Measurements from ENCODE around the gene MAN1C1. TPM values are rescaled to one million over a fixed set of nuclear protein-coding genes. Genes with fewer than 3 reads are reported as not detected.

The MAN1C1 gene
- total RNA-seq, 1 donor from 2014 or later = 6.8 TPM

DNA sequence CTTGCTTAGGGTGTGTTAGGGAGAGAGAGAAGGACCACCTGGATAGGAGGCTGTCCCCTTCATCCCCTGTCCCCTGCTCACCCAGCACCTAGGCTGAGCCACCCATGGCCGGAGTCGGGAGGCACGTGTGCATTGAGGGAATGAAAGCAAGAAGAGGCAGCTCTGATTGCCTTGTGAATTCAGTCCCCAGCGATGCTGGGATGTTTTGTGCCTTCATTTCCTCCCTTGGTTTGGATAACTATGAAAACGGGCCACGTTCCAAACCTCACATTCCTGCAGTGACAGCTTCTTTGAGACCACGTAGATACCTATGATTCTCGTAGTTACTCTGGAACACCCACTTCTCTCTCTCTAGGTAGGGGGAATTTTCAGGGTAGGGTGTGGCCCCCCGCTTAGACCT lies 67.1 kb downstream of the MAN1C1 start:
- H3K27ac Mint-ChIP-seq = no peak overlapping the region
- no peak overlapping the region for H3K4me3 Mint-ChIP-seq
- H3K9me3 Mint-ChIP-seq = no peaks in the 10 kb centered on the region

DNA sequence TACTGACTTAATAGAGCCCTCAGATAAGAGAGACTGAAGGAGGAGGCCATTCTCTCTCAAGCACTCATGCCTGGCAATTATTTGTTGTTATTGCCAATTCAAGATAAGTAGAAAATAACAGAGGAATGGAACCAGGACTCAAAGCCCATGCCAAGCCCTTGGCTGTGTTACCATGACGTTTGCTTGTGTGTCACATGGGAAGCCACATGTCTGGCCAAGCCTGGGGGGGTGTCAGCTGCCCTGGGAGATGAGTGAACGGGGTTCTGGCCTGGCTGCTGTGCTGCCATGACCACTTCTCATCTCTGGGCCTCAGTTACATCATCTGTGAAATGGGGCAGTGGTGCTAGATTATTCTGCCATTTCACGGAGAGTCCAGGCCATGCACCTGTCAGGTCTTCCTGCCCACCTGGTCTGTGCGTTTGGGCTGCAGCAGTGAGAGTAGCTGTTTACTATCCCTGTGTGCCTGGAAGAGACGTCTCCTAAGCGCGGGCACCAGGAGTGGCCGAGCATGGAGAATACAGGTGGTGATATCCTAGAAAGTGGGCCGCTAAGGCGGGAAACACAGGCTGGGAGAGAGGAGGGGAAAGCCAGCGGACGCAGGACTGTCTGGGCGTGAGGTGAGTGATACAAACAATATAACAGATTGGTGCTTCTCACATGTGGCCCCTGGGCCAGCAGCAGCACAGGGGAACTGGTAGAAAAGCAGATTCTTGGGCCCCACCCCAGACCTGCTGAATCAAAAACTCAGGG lies 67.8 kb downstream of the MAN1C1 start:
- Mint-ChIP-seq H3K27ac (no peak overlapping the region), H3K36me3 (no peaks in the 10 kb centered on the region), H3K4me1 (peaks cover 11% of the 10 kb centered on the region), H3K4me3 (no peak overlapping the region), H3K9me3 (no peaks in the 10 kb centered on the region), H3K27me3 (ENCODE audit: insufficient read depth, low read depth) (peaks cover 4% of the 10 kb centered on the region)
- H3K36me3 ChIP-seq = no peaks in the 10 kb centered on the region
- no peak overlapping the region for H3K27ac ChIP-seq
- H3K4me3 ChIP-seq = no peak overlapping the region
- no peaks in the 10 kb centered on the region for H3F3A ChIP-seq (ENCODE audit: low read depth)
- H3K9ac ChIP-seq = no peak overlapping the region
- no peaks in the 10 kb centered on the region for H3K79me2 ChIP-seq (ENCODE audit: low read depth)
- no peaks in the 10 kb centered on the region for H4K20me1 ChIP-seq (ENCODE audit: low read depth)
- no peaks in the 10 kb centered on the region for H3K4me1 ChIP-seq
- H3K27me3 ChIP-seq = no peaks in the 10 kb centered on the region
- no peaks in the 10 kb centered on the region for H3K9me3 ChIP-seq (ENCODE audit: low read depth)
- DNase-seq (ENCODE audit: low spot score) = no peak
- no peak overlapping the region for H3K4me2 ChIP-seq
- TF ChIP-seq, protein P1, sequence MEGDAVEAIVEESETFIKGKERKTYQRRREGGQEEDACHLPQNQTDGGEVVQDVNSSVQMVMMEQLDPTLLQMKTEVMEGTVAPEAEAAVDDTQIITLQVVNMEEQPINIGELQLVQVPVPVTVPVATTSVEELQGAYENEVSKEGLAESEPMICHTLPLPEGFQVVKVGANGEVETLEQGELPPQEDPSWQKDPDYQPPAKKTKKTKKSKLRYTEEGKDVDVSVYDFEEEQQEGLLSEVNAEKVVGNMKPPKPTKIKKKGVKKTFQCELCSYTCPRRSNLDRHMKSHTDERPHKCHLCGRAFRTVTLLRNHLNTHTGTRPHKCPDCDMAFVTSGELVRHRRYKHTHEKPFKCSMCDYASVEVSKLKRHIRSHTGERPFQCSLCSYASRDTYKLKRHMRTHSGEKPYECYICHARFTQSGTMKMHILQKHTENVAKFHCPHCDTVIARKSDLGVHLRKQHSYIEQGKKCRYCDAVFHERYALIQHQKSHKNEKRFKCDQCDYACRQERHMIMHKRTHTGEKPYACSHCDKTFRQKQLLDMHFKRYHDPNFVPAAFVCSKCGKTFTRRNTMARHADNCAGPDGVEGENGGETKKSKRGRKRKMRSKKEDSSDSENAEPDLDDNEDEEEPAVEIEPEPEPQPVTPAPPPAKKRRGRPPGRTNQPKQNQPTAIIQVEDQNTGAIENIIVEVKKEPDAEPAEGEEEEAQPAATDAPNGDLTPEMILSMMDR (IDR thresholded peaks at IDR 0.05) = no peak
- TF ChIP-seq EZH2phosphoT487 (IDR thresholded peaks at IDR 0.05) (no peak), EZH2 (IDR thresholded peaks at IDR 0.05) (no peak)
- H2AFZ ChIP-seq (replicated peaks) = no peak overlapping the region

More for the DNA sequence above, 67.1 kb downstream of the MAN1C1 start:
- H3K27me3 Mint-ChIP-seq (ENCODE audit: insufficient read depth, low read depth) = peaks cover 4% of the 10 kb centered on the region
- peaks cover 11% of the 10 kb centered on the region for H3K4me1 Mint-ChIP-seq
- no peak for DNase-seq (ENCODE audit: low spot score)
- Histone ChIP-seq H3F3A (ENCODE audit: low read depth) (no peaks in the 10 kb centered on the region), H3K4me1 (no peaks in the 10 kb centered on the region), H3K79me2 (ENCODE audit: low read depth) (no peaks in the 10 kb centered on the region), H3K9ac (no peak overlapping the region), H3K27me3 (no peaks in the 10 kb centered on the region), H3K9me3 (ENCODE audit: low read depth) (no peaks in the 10 kb centered on the region), H3K4me2 (no peak overlapping the region), H3K4me3 (no peak overlapping the region), H3K36me3 (no peaks in the 10 kb centered on the region), H2AFZ (replicated peaks) (no peak overlapping the region), H4K20me1 (ENCODE audit: low read depth) (no peaks in the 10 kb centered on the region), H3K27ac (no peak overlapping the region)
- TF ChIP-seq EZH2 (IDR thresholded peaks at IDR 0.05) = no peak
- no peak for TF ChIP-seq EZH2phosphoT487 (IDR thresholded peaks at IDR 0.05)
- TF ChIP-seq, protein P1 (IDR thresholded peaks at IDR 0.05) = no peak
- no peaks in the 10 kb centered on the region for H3K36me3 Mint-ChIP-seq

DNA sequence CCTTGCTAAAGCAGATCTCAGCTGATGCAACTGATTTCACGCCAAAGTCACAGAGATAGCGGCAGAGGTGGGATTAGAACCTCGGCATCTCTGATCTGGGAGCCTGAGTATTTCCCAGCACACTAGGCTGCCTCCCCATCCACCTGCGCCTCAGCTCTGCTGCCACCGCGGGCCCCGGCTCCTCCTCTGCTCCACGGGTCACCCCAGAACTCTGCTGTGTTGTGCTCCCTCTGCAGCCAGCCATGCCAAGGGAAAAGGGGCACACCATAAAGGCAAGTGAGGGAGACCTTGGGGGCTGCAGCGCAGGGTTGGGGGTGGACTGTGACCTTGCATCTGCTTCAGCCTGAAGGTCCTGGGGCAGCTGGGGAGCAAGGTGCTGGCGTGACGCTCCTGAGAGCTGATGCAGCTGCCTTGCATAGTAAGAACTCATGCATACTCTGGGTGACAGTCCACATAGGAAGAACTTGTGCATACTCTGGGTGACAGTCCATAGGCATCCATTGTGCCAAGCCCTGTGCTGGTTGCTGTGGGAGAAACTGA lies 68.7 kb downstream of the MAN1C1 start:
- no peak for DNase-seq (ENCODE audit: low spot score)
- TF ChIP-seq, protein P1 (IDR thresholded peaks at IDR 0.05) = no peak
- TF ChIP-seq EZH2 (IDR thresholded peaks at IDR 0.05) (no peak), EZH2phosphoT487 (IDR thresholded peaks at IDR 0.05) (no peak)
- H3K9me3 Mint-ChIP-seq = no peaks in the 10 kb centered on the region
- no peaks in the 10 kb centered on the region for H3K9me3 ChIP-seq (ENCODE audit: low read depth)
- no peak overlapping the region for H3K27ac ChIP-seq
- no peaks in the 10 kb centered on the region for H3F3A ChIP-seq (ENCODE audit: low read depth)
- no peaks in the 10 kb centered on the region for H3K36me3 ChIP-seq
- no peak overlapping the region for H3K27ac Mint-ChIP-seq
- H3K4me3 ChIP-seq = no peak overlapping the region
- no peak overlapping the region for H3K4me3 Mint-ChIP-seq
- no peak overlapping the region for H2AFZ ChIP-seq (replicated peaks)
- no peaks in the 10 kb centered on the region for H3K4me1 ChIP-seq
- H3K27me3 Mint-ChIP-seq (ENCODE audit: insufficient read depth, low read depth) = peaks cover 4% of the 10 kb centered on the region
- peaks cover 11% of the 10 kb centered on the region for H3K4me1 Mint-ChIP-seq
- H3K79me2 ChIP-seq (ENCODE audit: low read depth) = no peaks in the 10 kb centered on the region
- no peaks in the 10 kb centered on the region for H3K27me3 ChIP-seq
- H3K9ac ChIP-seq = no peak overlapping the region
- no peak overlapping the region for H3K4me2 ChIP-seq
- no peaks in the 10 kb centered on the region for H4K20me1 ChIP-seq (ENCODE audit: low read depth)
- H3K36me3 Mint-ChIP-seq = no peaks in the 10 kb centered on the region

Data from neural progenitor cell (in vitro differentiated cells).